Right lobe of liver (tissue), 4 donors: ENCODE measurements around the gene MICAL1.

Experiments
- CTCF ChIP-seq, 4 donors: fragments of 200-600 bp in 3 of 4; fragments of 450-650 bp in 1 of 4; IDR thresholded peaks; one replicate each; pipeline versions ENCODE4 v1.5.1 to v1.8.0; 2016 to 2022; ENCODE audit warnings: antibody characterized with exemption in 4 of 4, mild to moderate bottlenecking in 2 of 4
- POLR2A ChIP-seq: fragments of 450-650 bp; IDR thresholded peaks from one replicate; pipeline ENCODE4 v1.6.1; 2017; ENCODE audit warnings: antibody characterized with exemption, mild to moderate bottlenecking
- donor health status: DM: no; HTN: no; CAD: no.
- donor health status: DM: no; HTN: no; CAD: no.
- donor health status: DM: no; HTN: yes; CAD: no.

GRCh38 chr6:109477184-109477583, 21.6 kb upstream of the MICAL1 start:
- TF ChIP-seq CTCF (IDR thresholded peaks at IDR 0.05) (no peak), POLR2A (no peak)
